Measurements from ENCODE around the gene SPINK4.

SPINK4 gene

DNA sequence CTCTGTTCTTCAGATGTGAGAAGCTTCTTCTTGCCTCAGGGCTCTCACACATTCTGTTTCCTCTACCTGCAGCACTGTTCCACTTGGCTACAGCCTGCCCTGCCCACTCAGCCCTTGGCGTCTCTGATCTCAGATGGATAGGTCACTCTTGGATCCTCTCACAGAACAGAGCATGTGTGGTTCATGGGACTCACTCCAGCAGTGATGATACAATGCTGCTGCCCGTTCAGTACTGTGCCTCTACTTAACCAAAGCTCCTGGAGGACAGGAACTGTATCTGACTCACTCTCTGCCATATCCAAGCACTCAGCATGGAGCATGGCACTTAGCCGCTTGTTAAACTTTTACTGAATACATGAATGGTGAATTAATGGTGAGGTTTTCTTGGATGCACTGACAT lies 3.4 kb upstream of the SPINK4 start:
- TF ChIP-seq GATA3 (IDR thresholded peaks at IDR 0.05; ENCODE audit: low read depth, low read length): no peak
- no peak for TF ChIP-seq GATA2 (IDR thresholded peaks at IDR 0.05; ENCODE audit: low read depth, low read length)

DNA sequence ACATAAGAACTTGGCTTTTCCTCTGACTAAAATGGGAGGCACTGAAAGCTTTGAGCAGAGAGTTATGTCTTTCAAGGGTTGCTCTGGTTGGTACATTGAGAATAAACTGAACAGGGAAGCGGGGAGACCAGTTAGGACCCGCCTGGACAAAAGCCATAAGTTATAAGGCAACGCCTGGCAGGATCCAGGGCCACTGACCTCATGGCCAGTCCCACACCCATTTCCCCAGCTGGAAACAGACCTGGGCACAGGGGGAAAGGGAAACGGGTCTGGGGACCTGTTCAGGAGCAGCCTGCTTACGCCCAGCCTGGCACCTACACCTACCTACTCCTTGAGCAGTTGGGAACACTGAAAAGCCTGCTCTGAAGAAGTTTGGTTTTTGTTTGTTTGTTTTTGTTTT lies 1.3 kb downstream of the SPINK4 start:
- TF ChIP-seq GATA2 (IDR thresholded peaks at IDR 0.05; ENCODE audit: low read depth, low read length) (no peak), GATA3 (IDR thresholded peaks at IDR 0.05; ENCODE audit: low read depth, low read length) (no peak)

DNA sequence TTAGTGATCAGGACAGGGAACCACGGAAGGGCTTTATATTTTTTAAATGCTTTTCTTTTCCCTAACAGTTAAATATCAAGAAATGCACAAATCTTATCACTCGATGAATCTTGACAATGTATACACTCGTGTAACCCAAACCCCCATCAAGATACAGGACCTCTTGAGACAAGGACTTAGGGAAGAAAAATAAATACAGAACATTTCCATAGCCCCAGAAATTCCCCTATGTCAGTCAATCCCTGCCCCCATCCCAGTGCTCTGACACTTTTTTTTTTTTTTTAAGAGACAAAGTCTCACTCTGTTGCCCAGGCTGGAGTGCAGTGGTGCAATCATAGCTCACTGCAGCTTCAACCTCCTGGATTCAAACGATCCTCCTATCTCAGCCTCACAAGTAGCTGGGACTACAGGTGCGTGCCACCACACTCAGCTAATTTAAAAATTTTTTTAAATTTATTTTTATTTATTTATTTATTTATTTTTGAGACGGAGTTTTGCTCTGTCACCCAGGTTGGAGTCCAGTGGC lies 2.7 kb downstream of the SPINK4 start:
- TF ChIP-seq GATA2 (IDR thresholded peaks at IDR 0.05; ENCODE audit: low read depth, low read length): no peak
- no peak for TF ChIP-seq GATA3 (IDR thresholded peaks at IDR 0.05; ENCODE audit: low read depth, low read length)

GRCh38 chr9:33244137-33244784 lies 4.3 kb downstream of the SPINK4 start:
- no peak for TF ChIP-seq GATA2 (IDR thresholded peaks at IDR 0.05; ENCODE audit: low read depth, low read length)
- no peak for TF ChIP-seq GATA3 (IDR thresholded peaks at IDR 0.05; ENCODE audit: low read depth, low read length)

GRCh38 chr9:33245341-33245740 lies 5.4 kb downstream of the SPINK4 start:
- TF ChIP-seq GATA3 (IDR thresholded peaks at IDR 0.05; ENCODE audit: low read depth, low read length) (no peak), GATA2 (IDR thresholded peaks at IDR 0.05; ENCODE audit: low read depth, low read length) (no peak)

DNA sequence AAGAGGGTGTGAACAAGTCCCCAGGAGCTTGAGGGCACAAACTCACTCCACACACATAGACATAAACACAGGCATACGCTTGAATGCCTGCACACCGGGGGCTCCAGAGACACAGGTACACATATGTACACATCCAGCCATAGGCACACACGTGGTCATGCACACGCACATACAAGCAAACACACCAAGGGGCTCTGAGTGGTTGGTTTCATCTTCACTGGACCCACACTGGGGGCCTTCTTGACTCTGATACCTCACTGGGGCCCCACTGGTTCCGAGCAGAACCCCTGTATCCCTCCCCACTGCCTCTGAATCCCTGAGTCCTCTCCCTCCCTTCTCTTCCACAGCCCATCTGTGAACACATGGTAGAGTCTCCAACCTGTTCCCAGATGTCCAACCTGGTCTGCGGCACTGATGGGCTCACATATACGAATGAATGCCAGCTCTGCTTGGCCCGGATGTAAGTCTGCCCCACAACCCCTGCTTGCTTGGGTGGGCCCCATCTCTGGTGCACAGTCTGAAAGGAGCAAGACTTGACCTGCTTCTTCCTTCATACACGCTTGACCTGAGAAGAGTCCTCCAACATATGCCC lies 6.4 kb downstream of the SPINK4 start:
- TF ChIP-seq GATA2 (IDR thresholded peaks at IDR 0.05; ENCODE audit: low read depth, low read length) (no peak), GATA3 (IDR thresholded peaks at IDR 0.05; ENCODE audit: low read depth, low read length) (no peak)

GRCh38 chr9:33248606-33249005 lies 8.6 kb downstream of the SPINK4 start:
- no peak for TF ChIP-seq GATA2 (IDR thresholded peaks at IDR 0.05; ENCODE audit: low read depth, low read length)
- TF ChIP-seq GATA3 (IDR thresholded peaks at IDR 0.05; ENCODE audit: low read depth, low read length): no peak

DNA sequence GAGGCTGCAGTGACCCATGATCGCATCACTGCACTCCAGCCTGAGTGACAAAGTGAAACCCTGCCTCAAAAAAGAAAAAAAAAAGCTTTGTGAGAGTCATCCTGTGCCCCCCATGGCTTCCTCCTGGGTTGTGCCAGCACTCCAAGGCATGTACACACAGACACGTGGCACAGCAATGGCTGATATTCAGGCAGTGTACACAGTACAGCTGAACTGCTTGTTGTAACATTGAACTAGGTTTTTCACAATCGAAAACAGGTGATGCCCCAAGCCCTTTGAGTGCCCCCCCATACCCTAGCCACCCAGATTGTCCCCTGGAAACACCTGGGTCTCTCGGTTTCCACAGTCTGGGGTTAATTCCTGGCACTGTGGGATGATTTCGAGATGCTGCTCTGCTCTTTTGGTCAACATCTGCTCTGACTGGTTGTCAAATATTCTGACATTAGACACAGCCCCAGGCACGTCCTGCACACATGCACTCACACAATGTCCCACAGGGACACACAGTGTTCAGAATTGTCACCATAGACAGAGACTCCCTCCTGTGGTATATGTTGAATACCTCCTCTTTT lies 9.2 kb downstream of the SPINK4 start:
- TF ChIP-seq GATA2 (IDR thresholded peaks at IDR 0.05; ENCODE audit: low read depth, low read length): no peak

- TF ChIP-seq GATA2 (IDR thresholded peaks at IDR 0.05; ENCODE audit: low read depth, low read length) (no peak), GATA3 (IDR thresholded peaks at IDR 0.05; ENCODE audit: low read depth, low read length) (no peak)
Measured at GRCh38 chr9:33249983-33250382, 10.0 kb downstream of the SPINK4 start.

DNA sequence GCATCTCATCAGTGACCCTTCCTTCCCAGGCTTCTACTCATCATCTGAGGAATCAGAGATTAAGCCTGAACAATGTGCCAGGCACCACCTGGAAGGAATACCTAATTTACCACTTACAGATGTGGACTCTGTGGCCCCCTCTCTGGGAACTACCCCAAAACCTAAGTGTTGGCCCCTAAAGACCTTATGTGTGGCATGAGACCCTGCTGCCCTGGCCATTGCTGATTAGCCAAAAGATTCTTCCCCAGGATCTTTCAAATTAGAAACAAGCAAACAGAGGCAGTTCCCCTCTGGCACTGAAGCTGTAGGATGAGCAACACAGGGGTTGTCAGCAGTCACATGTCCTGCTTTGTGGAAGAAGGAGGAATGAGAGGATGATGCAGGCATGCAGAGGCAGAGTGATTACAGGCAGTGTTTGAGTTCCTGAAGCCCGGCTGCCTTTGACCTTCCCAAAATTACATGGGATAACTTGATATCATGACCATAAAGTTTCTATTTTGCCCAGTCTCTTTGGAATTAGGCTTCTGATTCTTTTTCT lies 10.6 kb downstream of the SPINK4 start:
- TF ChIP-seq GATA3 (IDR thresholded peaks at IDR 0.05; ENCODE audit: low read depth, low read length) (no peak), GATA2 (IDR thresholded peaks at IDR 0.05; ENCODE audit: low read depth, low read length) (no peak)

DNA sequence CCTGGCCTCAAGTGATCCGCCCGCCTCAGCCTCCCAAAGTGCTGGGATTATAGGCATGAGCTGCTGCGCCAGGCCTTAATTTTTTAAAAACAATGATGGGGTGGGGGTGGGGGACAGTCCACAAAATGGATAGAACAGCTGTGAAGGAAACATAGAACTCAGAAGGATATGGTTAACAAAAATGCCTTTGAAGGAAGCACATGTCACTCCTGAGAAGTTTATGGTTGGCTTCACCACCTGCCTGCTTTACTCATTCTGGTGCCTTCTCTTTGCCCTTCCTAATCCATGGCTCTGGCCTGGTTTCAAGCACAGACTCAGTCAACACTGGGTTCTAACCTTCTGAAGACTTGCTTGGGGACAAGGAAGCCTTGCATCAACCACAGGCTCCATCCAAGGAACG lies 14.2 kb downstream of the SPINK4 start:
- TF ChIP-seq GATA2 (IDR thresholded peaks at IDR 0.05; ENCODE audit: low read depth, low read length) (no peak), GATA3 (IDR thresholded peaks at IDR 0.05; ENCODE audit: low read depth, low read length) (no peak)

DNA sequence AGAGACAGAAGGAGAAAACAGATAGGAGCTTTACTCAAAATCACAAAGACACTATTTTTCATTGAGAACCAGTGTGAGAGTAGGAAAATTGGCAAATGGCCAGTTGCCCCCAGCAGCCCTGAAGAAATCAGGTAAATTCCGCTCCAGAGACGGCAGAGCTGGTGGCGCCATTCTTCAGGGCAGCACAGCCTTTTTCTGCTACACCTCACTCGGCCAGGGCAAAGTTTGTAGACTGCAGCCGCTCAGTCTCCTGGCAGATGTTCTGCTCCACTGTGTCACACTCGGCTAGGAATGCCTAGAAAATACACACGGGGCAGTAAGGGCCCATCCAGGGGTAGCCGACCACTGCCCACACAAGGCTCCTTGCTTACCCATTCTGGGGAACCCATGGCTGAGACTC lies 15.0 kb downstream of the SPINK4 start:
- no peak for TF ChIP-seq GATA3 (IDR thresholded peaks at IDR 0.05; ENCODE audit: low read depth, low read length)
- no peak for TF ChIP-seq GATA2 (IDR thresholded peaks at IDR 0.05; ENCODE audit: low read depth, low read length)

- TF ChIP-seq GATA2 (IDR thresholded peaks at IDR 0.05; ENCODE audit: low read depth, low read length) (no peak), GATA3 (IDR thresholded peaks at IDR 0.05; ENCODE audit: low read depth, low read length) (no peak)
Measured at GRCh38 chr9:33255471-33255870, 15.5 kb downstream of the SPINK4 start.

- TF ChIP-seq GATA2 (IDR thresholded peaks at IDR 0.05; ENCODE audit: low read depth, low read length): no peak
- TF ChIP-seq GATA3 (IDR thresholded peaks at IDR 0.05; ENCODE audit: low read depth, low read length): no peak
Measured at GRCh38 chr9:33256236-33256635, 16.3 kb downstream of the SPINK4 start.

DNA sequence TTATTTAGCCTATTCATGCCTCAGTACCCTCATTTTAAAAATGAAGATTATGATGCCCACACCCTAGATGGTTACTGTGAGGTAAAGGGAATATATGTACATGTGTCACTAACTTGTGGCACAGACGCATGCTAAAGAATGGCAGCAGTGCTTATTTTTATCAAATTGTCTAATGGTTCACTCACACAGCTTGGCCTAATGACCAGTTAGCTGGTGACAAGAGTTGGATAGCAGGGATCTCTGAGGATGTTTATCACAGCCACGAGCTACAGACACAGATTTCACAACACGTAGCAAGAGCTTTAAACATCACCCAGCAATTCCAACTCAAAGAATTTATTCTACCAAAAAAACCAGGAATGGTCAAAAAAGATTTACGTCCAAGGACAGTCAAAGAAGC lies 17.3 kb downstream of the SPINK4 start:
- TF ChIP-seq GATA3 (IDR thresholded peaks at IDR 0.05; ENCODE audit: low read depth, low read length) (no peak), GATA2 (IDR thresholded peaks at IDR 0.05; ENCODE audit: low read depth, low read length) (no peak)
